ENCODE results near the gene PCNX4.

GRCh38 chr14:60085693-60086092, 6.0 kb upstream of the PCNX4 start:
- no peak for TF ChIP-seq CTCF (conservative IDR thresholded peaks at IDR 0.05; ENCODE audit: low read length)
- no peak for TF ChIP-seq EZH2phosphoT487 (IDR thresholded peaks at IDR 0.05; ENCODE audit: borderline replicate concordance, low read depth, low read length)

Measured in OCI-LY7 (cell line).